Peyer's patch (tissue), 4 donors: ENCODE measurements around the gene CWC15. TPM values are rescaled to one million over a fixed set of nuclear protein-coding genes. Genes with fewer than 3 reads are reported as not detected.
A peak's percentile ranks its signal among the peaks of the same experiment; 100 is the strongest.

Experiments used
- DNase-seq, 3 donors: peaks; one replicate each; pipeline ENCODE4 v3.0.0-alpha.2; 2017 to 2019
- H3K27ac ChIP-seq, 4 donors: fragments of 200-600 bp; sonication (generic); one replicate each; pipeline ENCODE4 v1.5.1; 2016 to 2019
- H3K27me3 ChIP-seq, 2 donors: fragments of 200-600 bp; sonication (generic); one replicate each; pipeline ENCODE4 v1.5.1; 2019
- H3K36me3 ChIP-seq, 3 donors: fragments of 200-600 bp; sonication (generic); one replicate each; pipeline ENCODE4 v1.5.1; 2016 to 2019
- H3K4me1 ChIP-seq, 4 donors: fragments of 200-600 bp; sonication (generic); one replicate each; pipeline ENCODE4 v1.5.1; 2016 to 2019
- H3K4me3 ChIP-seq, 4 donors: fragments of 200-600 bp; sonication (generic); 1 replicate in 3 of 4; 2 replicates in 1 of 4; pipeline ENCODE4 v1.5.1; 2016 to 2019; ENCODE audit warnings: mild to moderate bottlenecking in 1 of 4
- H3K9me3 ChIP-seq, 4 donors: fragments of 200-600 bp; sonication (generic); one replicate each; pipeline ENCODE4 v1.5.1; 2016 to 2019; ENCODE audit warnings: mild to moderate bottlenecking in 1 of 4
- POLR2A ChIP-seq, 2 donors: fragments of 450-650 bp; IDR thresholded peaks; one replicate each; pipeline ENCODE4 v1.5.1; 2017; ENCODE audit warnings: antibody characterized with exemption in 2 of 2, mild to moderate bottlenecking in 2 of 2, moderate library complexity in 2 of 2
- total RNA-seq, 4 donors: library from RNA; depleted of rRNA; stranded (reverse); fragments of >200 nt; gene quantifications; one replicate each; pipeline ENCODE4 v1.1.0, GENCODE V29; 2016
- TF ChIP-seq, protein P1 (sequence below), 6 experiments: fragments of 450-650 bp in 4 of 6; fragments of 200-600 bp in 2 of 6; sonication (generic) in 1 of 6; IDR thresholded peaks; one replicate each; pipeline ENCODE4 v1.5.1; 2017 to 2019; ENCODE audit warnings: antibody characterized with exemption in 6 of 6, mild to moderate bottlenecking in 3 of 6, moderate library complexity in 1 of 6

CWC15 gene
- total RNA-seq, 4 donors from 2014 or later: 34.7 to 66.8 (median 44.4) TPM

DNA sequence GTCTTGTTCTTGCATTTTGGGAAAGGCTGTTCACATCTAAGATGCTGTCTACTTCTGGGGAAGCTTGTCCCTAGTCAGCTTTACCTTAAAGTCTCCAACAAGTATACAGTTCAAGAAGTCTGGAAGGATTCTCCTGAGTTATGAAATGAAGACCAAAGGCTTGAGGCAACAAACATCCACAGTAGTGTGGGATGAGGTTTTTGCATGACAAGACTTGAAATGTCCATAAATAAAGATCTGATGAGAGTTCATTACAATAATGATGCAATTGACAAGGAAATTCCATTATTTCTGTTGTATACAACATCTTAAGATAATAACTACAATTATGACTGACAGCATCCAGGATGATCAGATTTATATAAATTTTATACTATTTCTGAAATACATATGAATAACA is 30.4 kb upstream of the CWC15 start:
- Histone ChIP-seq H3K4me1 (no peaks in the 10 kb centered on the region), H3K27ac (no peak overlapping the region), H3K36me3 (no peaks in the 10 kb centered on the region), H3K4me3 (no peak overlapping the region), H3K27me3 (no peaks in the 10 kb centered on the region), H3K9me3 (no peaks in the 10 kb centered on the region)
- DNase-seq: no peak
- TF ChIP-seq POLR2A (IDR thresholded peaks at IDR 0.05): no peak

DNA sequence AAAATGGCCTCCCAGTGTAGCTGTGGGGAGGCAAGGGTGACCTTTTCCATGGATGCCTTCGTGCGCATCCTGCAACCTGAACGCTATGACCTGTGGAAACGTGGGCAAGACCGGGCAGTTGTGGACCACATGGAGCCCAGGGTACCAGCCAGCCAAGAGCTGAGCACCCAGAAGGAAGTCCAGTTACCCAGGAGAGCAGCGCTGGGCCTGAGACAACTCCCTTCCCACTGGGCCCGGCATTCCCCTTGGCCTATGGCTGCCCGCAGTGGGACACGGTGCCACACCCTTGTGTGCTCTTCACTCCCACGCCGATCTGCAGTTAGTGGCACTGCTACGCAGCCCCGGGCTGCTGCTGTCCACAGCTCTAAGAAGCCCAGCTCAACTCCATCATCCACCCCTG is 24.9 kb upstream of the CWC15 start:
- no peaks in the 10 kb centered on the region for H3K36me3 ChIP-seq
- H3K4me3 ChIP-seq: no peak overlapping the region
- H3K27me3 ChIP-seq: no peaks in the 10 kb centered on the region
- TF ChIP-seq, protein P1, sequence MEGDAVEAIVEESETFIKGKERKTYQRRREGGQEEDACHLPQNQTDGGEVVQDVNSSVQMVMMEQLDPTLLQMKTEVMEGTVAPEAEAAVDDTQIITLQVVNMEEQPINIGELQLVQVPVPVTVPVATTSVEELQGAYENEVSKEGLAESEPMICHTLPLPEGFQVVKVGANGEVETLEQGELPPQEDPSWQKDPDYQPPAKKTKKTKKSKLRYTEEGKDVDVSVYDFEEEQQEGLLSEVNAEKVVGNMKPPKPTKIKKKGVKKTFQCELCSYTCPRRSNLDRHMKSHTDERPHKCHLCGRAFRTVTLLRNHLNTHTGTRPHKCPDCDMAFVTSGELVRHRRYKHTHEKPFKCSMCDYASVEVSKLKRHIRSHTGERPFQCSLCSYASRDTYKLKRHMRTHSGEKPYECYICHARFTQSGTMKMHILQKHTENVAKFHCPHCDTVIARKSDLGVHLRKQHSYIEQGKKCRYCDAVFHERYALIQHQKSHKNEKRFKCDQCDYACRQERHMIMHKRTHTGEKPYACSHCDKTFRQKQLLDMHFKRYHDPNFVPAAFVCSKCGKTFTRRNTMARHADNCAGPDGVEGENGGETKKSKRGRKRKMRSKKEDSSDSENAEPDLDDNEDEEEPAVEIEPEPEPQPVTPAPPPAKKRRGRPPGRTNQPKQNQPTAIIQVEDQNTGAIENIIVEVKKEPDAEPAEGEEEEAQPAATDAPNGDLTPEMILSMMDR (IDR thresholded peaks at IDR 0.05): no peak
- no peak for TF ChIP-seq POLR2A (IDR thresholded peaks at IDR 0.05)
- DNase-seq: no peak
- no peaks in the 10 kb centered on the region for H3K4me1 ChIP-seq
- no peak overlapping the region for H3K27ac ChIP-seq
- no peaks in the 10 kb centered on the region for H3K9me3 ChIP-seq

DNA sequence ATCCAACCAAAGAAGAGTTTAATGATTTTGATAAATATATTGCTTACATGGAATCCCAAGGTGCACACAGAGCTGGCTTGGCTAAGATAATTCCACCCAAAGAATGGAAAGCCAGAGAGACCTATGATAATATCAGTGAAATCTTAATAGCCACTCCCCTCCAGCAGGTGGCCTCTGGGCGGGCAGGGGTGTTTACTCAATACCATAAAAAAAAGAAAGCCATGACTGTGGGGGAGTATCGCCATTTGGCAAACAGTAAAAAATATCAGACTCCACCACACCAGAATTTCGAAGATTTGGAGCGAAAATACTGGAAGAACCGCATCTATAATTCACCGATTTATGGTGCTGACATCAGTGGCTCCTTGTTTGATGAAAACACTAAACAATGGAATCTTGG is 24.1 kb upstream of the CWC15 start:
- Histone ChIP-seq H3K9me3 (no peaks in the 10 kb centered on the region), H3K36me3 (no peaks in the 10 kb centered on the region), H3K27me3 (no peaks in the 10 kb centered on the region), H3K4me3 (no peak overlapping the region), H3K4me1 (no peaks in the 10 kb centered on the region), H3K27ac (no peak overlapping the region)
- TF ChIP-seq, protein P1 (IDR thresholded peaks at IDR 0.05): peak in 2 of 6 experiments; percentile 10 to 14
- TF ChIP-seq POLR2A (IDR thresholded peaks at IDR 0.05): no peak
- no peak for DNase-seq

DNA sequence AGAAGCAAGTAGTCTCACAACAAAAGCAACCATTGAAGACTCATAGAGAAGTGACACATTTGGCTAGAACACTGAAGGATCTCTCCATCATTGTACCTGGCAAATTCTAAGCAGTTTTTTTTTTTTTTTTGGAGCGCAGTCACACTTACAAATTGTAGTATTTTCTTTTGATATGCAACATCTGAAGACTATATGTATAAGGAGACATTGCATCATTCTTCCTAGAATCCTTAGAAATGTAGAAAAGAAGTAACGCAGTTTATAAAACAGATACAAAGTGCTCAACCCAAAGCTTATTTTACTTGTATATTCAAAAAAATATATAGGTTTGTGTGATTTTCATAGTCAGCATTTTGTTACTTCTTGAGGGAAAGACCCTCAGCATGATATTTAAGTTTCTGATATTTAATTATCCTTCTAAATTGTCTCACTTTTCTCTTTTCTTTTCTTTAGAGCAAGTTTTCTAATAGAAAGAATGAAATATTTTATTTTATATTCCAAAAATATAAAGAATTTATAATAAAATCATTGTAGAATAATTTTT is 20.1 kb upstream of the CWC15 start:
- H3K4me3 ChIP-seq: no peak overlapping the region
- no peak overlapping the region for H3K27ac ChIP-seq
- TF ChIP-seq POLR2A (IDR thresholded peaks at IDR 0.05): no peak
- TF ChIP-seq, protein P1 (IDR thresholded peaks at IDR 0.05): no peak
- no peaks in the 10 kb centered on the region for H3K27me3 ChIP-seq
- H3K9me3 ChIP-seq: no peaks in the 10 kb centered on the region
- H3K4me1 ChIP-seq: no peaks in the 10 kb centered on the region
- DNase-seq: no peak
- H3K36me3 ChIP-seq: no peaks in the 10 kb centered on the region

- Histone ChIP-seq H3K36me3 (no peaks in the 10 kb centered on the region), H3K27ac (no peak overlapping the region), H3K9me3 (no peaks in the 10 kb centered on the region), H3K4me1 (no peaks in the 10 kb centered on the region), H3K27me3 (no peaks in the 10 kb centered on the region), H3K4me3 (no peak overlapping the region)
- TF ChIP-seq POLR2A (IDR thresholded peaks at IDR 0.05): no peak
- TF ChIP-seq, protein P1 (IDR thresholded peaks at IDR 0.05): no peak
- no peak for DNase-seq
Measured at GRCh38 chr11:94988748-94989147, 15.4 kb upstream of the CWC15 start.

GRCh38 chr11:94987378-94987777 is 14.0 kb upstream of the CWC15 start:
- TF ChIP-seq POLR2A (IDR thresholded peaks at IDR 0.05): no peak
- TF ChIP-seq, protein P1 (IDR thresholded peaks at IDR 0.05): no peak
- DNase-seq: no peak
- H3K4me1 ChIP-seq: no peaks in the 10 kb centered on the region
- H3K9me3 ChIP-seq: no peaks in the 10 kb centered on the region
- no peak overlapping the region for H3K4me3 ChIP-seq
- H3K27ac ChIP-seq: no peak overlapping the region
- no peaks in the 10 kb centered on the region for H3K36me3 ChIP-seq
- H3K27me3 ChIP-seq: no peaks in the 10 kb centered on the region
